ENCODE measurements around the gene MEGF8.

The MEGF8 gene

GRCh38 chr19:42293540-42293939, 31.9 kb upstream of the MEGF8 start:
- Histone ChIP-seq H3K36me3 (ENCODE audit: insufficient read depth, low read length) (peaks cover 70% of the 10 kb centered on the region), H3K9ac (ENCODE audit: low read depth, low read length) (no peak overlapping the region), H3K4me3 (ENCODE audit: low read length) (no peak overlapping the region), H3K9me3 (ENCODE audit: insufficient read depth, low read depth, low read length) (no peaks in the 10 kb centered on the region), H3K27ac (ENCODE audit: low read depth, low read length) (no peak overlapping the region), H3K4me1 (ENCODE audit: insufficient read depth, low read length) (no peaks in the 10 kb centered on the region), H3K27me3 (ENCODE audit: insufficient read depth, low read length) (no peaks in the 10 kb centered on the region)
- WGBS = 89% methylated on average over 17 of the region's 17 CpGs

- Histone ChIP-seq H3K9me3 (ENCODE audit: insufficient read depth, low read depth, low read length) (no peaks in the 10 kb centered on the region), H3K4me3 (ENCODE audit: low read length) (no peak overlapping the region), H3K9ac (ENCODE audit: low read depth, low read length) (no peak overlapping the region), H3K36me3 (ENCODE audit: insufficient read depth, low read length) (peaks cover 67% of the 10 kb centered on the region), H3K4me1 (ENCODE audit: insufficient read depth, low read length) (no peaks in the 10 kb centered on the region), H3K27me3 (ENCODE audit: insufficient read depth, low read length) (no peaks in the 10 kb centered on the region), H3K27ac (ENCODE audit: low read depth, low read length) (no peak overlapping the region)
- 94% methylated on average over 15 of the region's 15 CpGs for WGBS
Observed at GRCh38 chr19:42293948-42294347, 31.5 kb upstream of the MEGF8 start.

GRCh38 chr19:42294471-42295137, 30.8 kb upstream of the MEGF8 start:
- Histone ChIP-seq H3K36me3 (ENCODE audit: insufficient read depth, low read length) (peaks cover 61% of the 10 kb centered on the region), H3K9ac (ENCODE audit: low read depth, low read length) (no peak overlapping the region), H3K4me1 (ENCODE audit: insufficient read depth, low read length) (no peaks in the 10 kb centered on the region), H3K4me3 (ENCODE audit: low read length) (no peak overlapping the region), H3K27me3 (ENCODE audit: insufficient read depth, low read length) (no peaks in the 10 kb centered on the region), H3K27ac (ENCODE audit: low read depth, low read length) (no peak overlapping the region), H3K9me3 (ENCODE audit: insufficient read depth, low read depth, low read length) (no peaks in the 10 kb centered on the region)
- 90% methylated on average over 24 of the region's 24 CpGs for WGBS

- no peaks in the 10 kb centered on the region for H3K4me1 ChIP-seq (ENCODE audit: insufficient read depth, low read length)
- H3K27ac ChIP-seq (ENCODE audit: low read depth, low read length) = peak overlapping the region; percentile 5; the same call in 1 of the 2 replicates
- no peaks in the 10 kb centered on the region for H3K27me3 ChIP-seq (ENCODE audit: insufficient read depth, low read length)
- H3K9ac ChIP-seq (ENCODE audit: low read depth, low read length) = no peak overlapping the region
- no peak overlapping the region for H3K4me3 ChIP-seq (ENCODE audit: low read length)
- 87% methylated on average over 5 of the region's 5 CpGs for WGBS
- H3K36me3 ChIP-seq (ENCODE audit: insufficient read depth, low read length) = peaks cover 60% of the 10 kb centered on the region
- no peaks in the 10 kb centered on the region for H3K9me3 ChIP-seq (ENCODE audit: insufficient read depth, low read depth, low read length)
Observed at GRCh38 chr19:42295342-42295741, 30.1 kb upstream of the MEGF8 start.

- Histone ChIP-seq H3K36me3 (ENCODE audit: insufficient read depth, low read length) (peaks cover 54% of the 10 kb centered on the region), H3K4me1 (ENCODE audit: insufficient read depth, low read length) (no peaks in the 10 kb centered on the region), H3K9ac (ENCODE audit: low read depth, low read length) (no peak overlapping the region), H3K27me3 (ENCODE audit: insufficient read depth, low read length) (no peaks in the 10 kb centered on the region), H3K4me3 (ENCODE audit: low read length) (no peak overlapping the region), H3K27ac (ENCODE audit: low read depth, low read length) (peak overlapping the region; percentile 5; the same call in 1 of the 2 replicates), H3K9me3 (ENCODE audit: insufficient read depth, low read depth, low read length) (no peaks in the 10 kb centered on the region)
- 80% methylated on average over 6 of the region's 6 CpGs for WGBS
Observed at GRCh38 chr19:42295831-42296525, 29.5 kb upstream of the MEGF8 start.

GRCh38 chr19:42297039-42297438, 28.4 kb upstream of the MEGF8 start:
- Histone ChIP-seq H3K36me3 (ENCODE audit: insufficient read depth, low read length) (peaks cover 43% of the 10 kb centered on the region), H3K4me1 (ENCODE audit: insufficient read depth, low read length) (0 out of 2 replicates have a peak, but pooled peaks cover 4% of the 10 kb centered on the region), H3K4me3 (ENCODE audit: low read length) (no peak overlapping the region), H3K27me3 (ENCODE audit: insufficient read depth, low read length) (no peaks in the 10 kb centered on the region), H3K9ac (ENCODE audit: low read depth, low read length) (no peak overlapping the region), H3K27ac (ENCODE audit: low read depth, low read length) (no peak overlapping the region), H3K9me3 (ENCODE audit: insufficient read depth, low read depth, low read length) (no peaks in the 10 kb centered on the region)
- WGBS = 94% methylated on average over 15 of the region's 15 CpGs

- Histone ChIP-seq H3K9me3 (ENCODE audit: insufficient read depth, low read depth, low read length) (no peaks in the 10 kb centered on the region), H3K27ac (ENCODE audit: low read depth, low read length) (peak within 1 kb of the TSS; percentile 84), H3K4me3 (ENCODE audit: low read length) (peak within 1 kb of the TSS; percentile 81), H3K27me3 (ENCODE audit: insufficient read depth, low read length) (no peaks in the 10 kb centered on the region), H3K4me1 (ENCODE audit: insufficient read depth, low read length) (peaks cover 11% of the 10 kb centered on the region; the same call in 1 of the 2 replicates), H3K36me3 (ENCODE audit: insufficient read depth, low read length) (peaks cover 15% of the 10 kb centered on the region), H3K9ac (ENCODE audit: low read depth, low read length) (peak within 1 kb of the TSS; percentile 82)
- WGBS = 6% methylated on average over 21 of the region's 21 CpGs
Observed at GRCh38 chr19:42301646-42302203, 23.7 kb upstream of the MEGF8 start, which contains the start of gene PRR19. Gene PRR19 (plus strand): TSS chr19:42302132. CDS start chr19:42309585, 7,453 bp downstream.

GRCh38 chr19:42303101-42303464, 22.4 kb upstream of the MEGF8 start:
- 74% methylated on average over 6 of the region's 11 CpGs for WGBS
- peaks cover 11% of the 10 kb centered on the region; the same call in 1 of the 2 replicates for H3K4me1 ChIP-seq (ENCODE audit: insufficient read depth, low read length)
- H3K9me3 ChIP-seq (ENCODE audit: insufficient read depth, low read depth, low read length) = no peaks in the 10 kb centered on the region
- H3K36me3 ChIP-seq (ENCODE audit: insufficient read depth, low read length) = peaks cover 10% of the 10 kb centered on the region
- peak overlapping the region; percentile 84; the same call in 1 of the 2 replicates for H3K27ac ChIP-seq (ENCODE audit: low read depth, low read length)
- no peaks in the 10 kb centered on the region for H3K27me3 ChIP-seq (ENCODE audit: insufficient read depth, low read length)
- peak overlapping the region; percentile 82 for H3K9ac ChIP-seq (ENCODE audit: low read depth, low read length)
- peak overlapping the region; percentile 81 for H3K4me3 ChIP-seq (ENCODE audit: low read length)

- H3K9ac ChIP-seq (ENCODE audit: low read depth, low read length) = no peak overlapping the region
- H3K4me3 ChIP-seq (ENCODE audit: low read length) = no peak overlapping the region
- peaks cover 7% of the 10 kb centered on the region for H3K36me3 ChIP-seq (ENCODE audit: insufficient read depth, low read length)
- 91% methylated on average over 8 of the region's 8 CpGs for WGBS
- no peaks in the 10 kb centered on the region for H3K27me3 ChIP-seq (ENCODE audit: insufficient read depth, low read length)
- H3K27ac ChIP-seq (ENCODE audit: low read depth, low read length) = no peak overlapping the region
- H3K4me1 ChIP-seq (ENCODE audit: insufficient read depth, low read length) = peaks cover 11% of the 10 kb centered on the region; the same call in 1 of the 2 replicates
- no peaks in the 10 kb centered on the region for H3K9me3 ChIP-seq (ENCODE audit: insufficient read depth, low read depth, low read length)
Observed at GRCh38 chr19:42303876-42304275, 21.6 kb upstream of the MEGF8 start.

GRCh38 chr19:42306646-42307045, 18.8 kb upstream of the MEGF8 start:
- H3K9me3 ChIP-seq (ENCODE audit: insufficient read depth, low read depth, low read length) = no peaks in the 10 kb centered on the region
- H3K4me1 ChIP-seq (ENCODE audit: insufficient read depth, low read length) = peaks cover 7% of the 10 kb centered on the region; the same call in 1 of the 2 replicates
- H3K4me3 ChIP-seq (ENCODE audit: low read length) = no peak overlapping the region
- H3K27me3 ChIP-seq (ENCODE audit: insufficient read depth, low read length) = no peaks in the 10 kb centered on the region
- no peak overlapping the region for H3K27ac ChIP-seq (ENCODE audit: low read depth, low read length)
- no peaks in the 10 kb centered on the region for H3K36me3 ChIP-seq (ENCODE audit: insufficient read depth, low read length)
- no peak overlapping the region for H3K9ac ChIP-seq (ENCODE audit: low read depth, low read length)
- WGBS = 91% methylated on average over 22 of the region's 22 CpGs

- Histone ChIP-seq H3K27me3 (ENCODE audit: insufficient read depth, low read length) (peaks cover 20% of the 10 kb centered on the region), H3K9ac (ENCODE audit: low read depth, low read length) (no peak overlapping the region), H3K4me3 (ENCODE audit: low read length) (no peak overlapping the region), H3K36me3 (ENCODE audit: insufficient read depth, low read length) (no peaks in the 10 kb centered on the region), H3K9me3 (ENCODE audit: insufficient read depth, low read depth, low read length) (no peaks in the 10 kb centered on the region), H3K27ac (ENCODE audit: low read depth, low read length) (no peak overlapping the region), H3K4me1 (ENCODE audit: insufficient read depth, low read length) (no peaks in the 10 kb centered on the region)
- 93% methylated on average over 14 of the region's 14 CpGs for WGBS
Observed at GRCh38 chr19:42309686-42310085, 15.7 kb upstream of the MEGF8 start.

Measured in HUES64 (cell line).